Stimulated activated naive CD4-positive, alpha-beta T cell (primary cell): ENCODE results near the gene PSPN.

ENCODE experiments used
- DNase-seq, 6 experiments: peaks; one replicate each; lab custom pipeline; 2025; lab: John Stamatoyannopoulos, UW

PSPN gene

GRCh38 chr19:6325614-6326013 lies 50.1 kb downstream of the PSPN start:
- DNase-seq = no peak
